GM21381 (cell line): ENCODE results near the gene METTL27.
"Not testable (repeated sequence)": the region's sequence is repeated elsewhere in the genome, so short reads cannot be mapped to it uniquely, and the experiment has no call there.

ENCODE experiments used
- ATAC-seq: cut with Tn5 transposase; IDR thresholded peaks from one replicate; pipeline ENCODE4 v1.9.1; 2021; ENCODE audit warnings: mild to moderate bottlenecking, moderate library complexity; ENCODE audit not compliant: unreplicated experiment

The METTL27 gene

GRCh38 chr7:73842067-73842976 is at the start of gene METTL27:
Gene METTL27 (minus strand): TSS chr7:73842516. CDS start chr7:73842140, 376 bp downstream.
- ATAC-seq: peak; percentile 92

- no peak for ATAC-seq
Measured at GRCh38 chr7:73891178-73891885, 49.0 kb upstream of the METTL27 start.

GRCh38 chr7:73890555-73891147 is 48.3 kb upstream of the METTL27 start:
- ATAC-seq: no peak

- ATAC-seq: no peak
Measured at GRCh38 chr7:73888959-73889358, 46.6 kb upstream of the METTL27 start.

GRCh38 chr7:73887762-73888161 is 45.4 kb upstream of the METTL27 start:
- ATAC-seq: no peak

GRCh38 chr7:73885975-73886798 is 43.9 kb upstream of the METTL27 start:
- ATAC-seq: no peak

GRCh38 chr7:73885433-73885974 is 43.2 kb upstream of the METTL27 start:
- no peak for ATAC-seq

- not testable (repeated sequence) for ATAC-seq
Measured at GRCh38 chr7:73884867-73885422, 42.6 kb upstream of the METTL27 start.

GRCh38 chr7:73882047-73882402 is 39.7 kb upstream of the METTL27 start:
- no peak for ATAC-seq

- ATAC-seq: no peak
Measured at GRCh38 chr7:73881352-73882046, 39.2 kb upstream of the METTL27 start.

- ATAC-seq: no peak
Measured at GRCh38 chr7:73880755-73881328, 38.5 kb upstream of the METTL27 start.

GRCh38 chr7:73879977-73880681 is 37.8 kb upstream of the METTL27 start:
- no peak for ATAC-seq

- no peak for ATAC-seq
Measured at GRCh38 chr7:73876973-73877372, 34.7 kb upstream of the METTL27 start.

- no peak for ATAC-seq
Measured at GRCh38 chr7:73876361-73876760, 34.0 kb upstream of the METTL27 start.

- ATAC-seq: no peak
Measured at GRCh38 chr7:73872056-73872908, 30.0 kb upstream of the METTL27 start.

- ATAC-seq: no peak
Measured at GRCh38 chr7:73871163-73872011, 29.1 kb upstream of the METTL27 start.

- no peak for ATAC-seq
Measured at GRCh38 chr7:73870041-73870492, 27.8 kb upstream of the METTL27 start.
